Activated naive CD8-positive, alpha-beta T cell treated with anti-CD3 and anti-CD28 coated beads for 36 hours (primary cell): ENCODE data around the gene RHOB. TPM values are rescaled to one million over a fixed set of nuclear protein-coding genes. Genes with fewer than 3 reads are reported as not detected.
A peak's percentile ranks its signal among the peaks of the same experiment; 100 is the strongest.

Experiments used
- DNase-seq: peaks from one replicate; pipeline ENCODE4 v3.0.0; 2021
- H3K27ac Mint-ChIP-seq: one replicate; pipeline ENCODE4 v1.8.0; 2022; ENCODE audit warnings: mild to moderate bottlenecking, moderate library complexity, mixed read lengths
- H3K27me3 Mint-ChIP-seq: one replicate; pipeline ENCODE4 v1.8.0; 2022; ENCODE audit warnings: mild to moderate bottlenecking, mixed read lengths
- H3K36me3 Mint-ChIP-seq: one replicate; pipeline ENCODE4 v1.8.0; 2021; ENCODE audit warnings: mild to moderate bottlenecking, mixed read lengths
- H3K4me1 Mint-ChIP-seq: one replicate; pipeline ENCODE4 v1.8.0; 2021; ENCODE audit warnings: mixed read lengths
- H3K4me3 Mint-ChIP-seq: one replicate; pipeline ENCODE4 v1.8.0; 2022; ENCODE audit warnings: mild to moderate bottlenecking, moderate library complexity, mixed read lengths
- H3K9me3 Mint-ChIP-seq: one replicate; pipeline ENCODE4 v1.8.0; 2022; ENCODE audit warnings: mixed read lengths
- total RNA-seq, 2 experiments: library from RNA; stranded (reverse); gene quantifications; one replicate each; pipeline ENCODE4 v1.2.3, GENCODE V29; 2021

Gene RHOB
- 10 to 100 TPM; 13.4 to 13.7 TPM for total RNA-seq

DNA sequence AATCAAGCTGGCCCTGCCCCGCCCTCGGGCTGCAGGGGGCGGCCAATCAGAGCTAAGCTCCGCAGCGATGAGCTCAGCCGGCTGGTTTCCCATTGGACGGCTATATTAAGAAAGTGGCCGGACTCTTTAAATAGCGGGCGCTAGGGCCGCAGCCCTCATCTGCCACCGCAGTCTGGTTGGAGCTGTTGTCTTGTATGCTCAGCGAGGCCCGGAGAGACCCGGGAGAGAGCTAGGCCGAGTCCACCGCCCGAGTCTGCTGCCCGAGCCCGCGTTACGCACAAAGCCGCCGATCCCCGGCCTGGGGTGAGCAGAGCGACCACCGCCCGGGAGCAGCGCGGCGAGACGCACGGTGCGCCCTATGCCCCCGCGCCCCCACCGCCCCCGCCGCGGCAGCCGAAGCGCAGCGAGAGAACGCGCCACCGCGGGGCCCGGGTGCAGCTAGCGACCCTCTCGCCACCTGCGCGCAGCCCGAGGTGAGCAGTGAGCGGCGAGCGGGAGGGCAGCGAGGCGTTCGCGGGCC is at the start of gene RHOB:
Gene RHOB, plus strand, starts transcription at position 158 of the 520 bp plus-strand sequence. CDS start 392 bp downstream, outside the sequence.
- H3K9me3 Mint-ChIP-seq: no peaks in the 10 kb centered on the region
- peak within 1 kb of the TSS; percentile 60 for H3K27ac Mint-ChIP-seq
- peaks cover 7% of the 10 kb centered on the region for H3K4me1 Mint-ChIP-seq
- peaks cover 33% of the 10 kb centered on the region for H3K27me3 Mint-ChIP-seq
- DNase-seq: peak; percentile 94
- H3K36me3 Mint-ChIP-seq: no peaks in the 10 kb centered on the region
- H3K4me3 Mint-ChIP-seq: peak within 1 kb of the TSS; percentile 77

DNA sequence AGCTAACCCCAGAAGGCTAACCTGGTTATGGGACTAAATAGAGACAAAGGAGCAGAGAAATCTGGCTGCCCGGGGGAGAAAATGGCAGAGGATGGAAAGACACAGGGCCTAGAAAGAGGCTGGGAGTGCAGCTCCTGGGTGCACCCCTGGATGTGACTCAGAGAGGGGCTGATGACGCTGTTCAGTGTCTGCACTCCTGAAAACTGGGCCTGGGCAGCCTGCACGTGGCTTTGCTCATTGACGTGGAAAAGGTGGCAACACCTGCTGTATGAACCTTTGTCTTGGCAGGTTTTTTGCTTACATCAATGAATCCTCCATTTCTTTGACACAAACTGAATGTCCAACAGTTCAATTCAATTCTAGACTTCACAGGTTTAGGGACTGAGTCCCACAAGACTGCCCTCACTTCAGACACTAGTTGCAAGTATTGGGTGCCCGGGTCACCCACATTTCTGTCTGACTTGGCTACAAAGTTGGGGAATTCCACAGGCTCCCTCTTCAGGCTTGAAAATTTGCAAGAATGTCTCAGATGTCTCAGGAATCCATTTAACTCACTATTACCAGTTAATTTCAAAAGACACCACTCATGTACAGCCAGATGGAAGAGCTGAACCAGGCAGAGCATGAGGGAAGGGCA is 48.9 kb upstream of the RHOB start:
- no peak for DNase-seq
- no peak overlapping the region for H3K4me3 Mint-ChIP-seq
- peaks cover 3% of the 10 kb centered on the region for H3K27me3 Mint-ChIP-seq
- no peaks in the 10 kb centered on the region for H3K36me3 Mint-ChIP-seq
- no peak overlapping the region for H3K27ac Mint-ChIP-seq
- no peaks in the 10 kb centered on the region for H3K4me1 Mint-ChIP-seq
- no peaks in the 10 kb centered on the region for H3K9me3 Mint-ChIP-seq

DNA sequence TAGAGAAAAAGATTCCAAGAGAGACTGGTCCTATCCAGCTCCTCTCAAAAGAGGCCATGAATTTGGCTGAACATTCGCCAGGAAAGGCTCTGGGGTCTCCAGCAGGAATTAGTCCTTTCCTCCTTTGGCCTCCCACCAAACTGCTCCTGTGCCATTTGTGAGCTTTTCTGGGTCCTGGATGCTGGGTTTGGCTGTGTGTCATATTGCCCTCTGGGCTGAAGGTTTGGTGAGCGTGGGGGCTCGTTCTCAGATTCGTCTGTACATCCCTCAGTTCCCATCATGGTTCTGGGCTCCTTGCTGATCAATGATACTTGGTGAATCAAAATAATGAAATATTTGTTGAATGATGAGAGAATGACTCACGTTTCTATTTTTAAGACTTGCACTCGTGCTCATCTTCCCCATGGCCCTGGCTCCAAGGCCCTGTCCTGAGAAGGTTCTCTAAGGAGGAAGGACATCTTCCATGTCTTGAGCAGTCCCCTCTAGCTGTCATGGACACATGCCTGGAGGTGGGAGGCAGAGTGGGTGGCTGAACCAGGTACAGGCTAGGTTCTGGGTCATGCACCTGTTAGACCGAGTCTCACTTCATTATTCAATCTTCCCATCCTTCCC is 47.8 kb upstream of the RHOB start:
- DNase-seq: no peak
- Mint-ChIP-seq H3K36me3 (no peaks in the 10 kb centered on the region), H3K4me1 (no peaks in the 10 kb centered on the region), H3K27me3 (peaks cover 3% of the 10 kb centered on the region), H3K27ac (no peak overlapping the region), H3K9me3 (no peaks in the 10 kb centered on the region), H3K4me3 (no peak overlapping the region)

DNA sequence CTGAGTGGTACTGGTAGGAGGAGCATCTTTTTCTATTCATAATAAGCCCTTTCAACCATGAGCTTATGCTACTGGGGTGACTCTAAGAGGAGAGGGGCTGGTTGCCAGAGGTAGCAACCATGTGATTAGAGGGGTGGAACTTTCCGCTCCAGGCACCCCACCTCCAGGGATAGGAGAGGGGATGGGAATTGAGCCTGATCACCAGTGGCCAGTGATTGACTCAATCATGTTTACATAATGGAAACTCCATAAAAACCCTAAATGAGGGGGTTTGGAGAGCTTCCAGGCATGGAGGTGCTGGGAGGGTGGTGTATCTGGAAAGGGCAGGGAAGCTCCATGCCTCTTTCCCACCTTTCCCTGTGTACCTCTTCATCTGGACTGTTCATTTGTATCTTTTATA is 46.6 kb upstream of the RHOB start:
- H3K36me3 Mint-ChIP-seq: no peaks in the 10 kb centered on the region
- no peaks in the 10 kb centered on the region for H3K4me1 Mint-ChIP-seq
- no peak overlapping the region for H3K27ac Mint-ChIP-seq
- no peaks in the 10 kb centered on the region for H3K9me3 Mint-ChIP-seq
- H3K4me3 Mint-ChIP-seq: no peak overlapping the region
- H3K27me3 Mint-ChIP-seq: peaks cover 3% of the 10 kb centered on the region
- no peak for DNase-seq

DNA sequence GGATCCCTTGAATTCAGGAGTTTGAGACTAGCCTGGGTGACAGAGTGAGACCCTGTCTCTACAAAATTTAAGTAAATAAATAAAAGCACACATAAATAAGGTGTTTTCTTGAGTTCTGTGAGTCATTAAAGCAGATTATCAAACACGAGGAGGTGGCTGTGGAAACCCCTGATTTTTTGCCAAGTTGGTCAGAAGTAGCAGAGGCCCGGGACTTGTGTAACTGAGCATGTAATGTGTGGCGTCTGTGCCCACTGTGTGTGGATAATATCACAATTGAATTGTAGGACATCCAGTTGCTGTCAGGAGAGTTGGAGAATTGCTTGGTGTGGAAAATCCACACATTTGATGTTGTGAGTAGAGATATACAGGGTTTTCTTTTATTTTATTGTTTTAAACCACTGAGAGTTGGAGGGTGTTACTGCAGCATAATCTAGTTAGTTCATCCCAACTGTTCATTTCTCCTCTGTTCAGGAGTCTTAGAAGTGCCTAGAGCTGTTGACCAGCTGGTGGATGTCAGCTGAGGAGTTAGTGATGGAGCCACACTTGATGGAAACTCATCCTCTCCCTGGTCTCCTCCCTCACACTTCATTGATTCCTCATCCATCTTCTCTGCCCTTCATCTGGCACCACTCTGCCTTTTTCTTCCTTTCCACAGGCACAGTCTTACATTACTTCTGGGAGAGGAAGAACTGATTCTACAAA is 45.9 kb upstream of the RHOB start:
- Mint-ChIP-seq H3K4me1 (no peaks in the 10 kb centered on the region), H3K9me3 (no peaks in the 10 kb centered on the region), H3K36me3 (no peaks in the 10 kb centered on the region), H3K27ac (no peak overlapping the region), H3K27me3 (peaks cover 3% of the 10 kb centered on the region), H3K4me3 (no peak overlapping the region)
- no peak for DNase-seq

DNA sequence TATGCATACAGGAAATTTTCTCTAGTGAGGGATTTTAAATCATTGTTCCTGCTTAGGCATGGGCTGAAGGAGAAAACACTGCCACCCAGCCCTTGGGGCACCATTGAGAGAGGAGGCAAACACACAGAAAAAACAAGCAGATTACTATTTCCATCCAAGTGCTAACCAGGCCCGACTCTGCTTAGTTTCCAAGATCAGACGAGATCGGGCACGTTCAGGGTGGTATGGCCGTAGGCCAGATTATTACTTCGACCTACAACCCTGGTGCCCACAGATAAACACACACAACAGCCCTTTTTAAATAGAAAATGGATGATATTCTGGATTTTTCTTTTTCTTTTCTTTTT is 45.4 kb upstream of the RHOB start:
- no peak for DNase-seq
- H3K4me3 Mint-ChIP-seq: no peak overlapping the region
- H3K27me3 Mint-ChIP-seq: peaks cover under 1% of the 10 kb centered on the region
- no peaks in the 10 kb centered on the region for H3K4me1 Mint-ChIP-seq
- no peak overlapping the region for H3K27ac Mint-ChIP-seq
- H3K36me3 Mint-ChIP-seq: no peaks in the 10 kb centered on the region
- no peaks in the 10 kb centered on the region for H3K9me3 Mint-ChIP-seq

DNA sequence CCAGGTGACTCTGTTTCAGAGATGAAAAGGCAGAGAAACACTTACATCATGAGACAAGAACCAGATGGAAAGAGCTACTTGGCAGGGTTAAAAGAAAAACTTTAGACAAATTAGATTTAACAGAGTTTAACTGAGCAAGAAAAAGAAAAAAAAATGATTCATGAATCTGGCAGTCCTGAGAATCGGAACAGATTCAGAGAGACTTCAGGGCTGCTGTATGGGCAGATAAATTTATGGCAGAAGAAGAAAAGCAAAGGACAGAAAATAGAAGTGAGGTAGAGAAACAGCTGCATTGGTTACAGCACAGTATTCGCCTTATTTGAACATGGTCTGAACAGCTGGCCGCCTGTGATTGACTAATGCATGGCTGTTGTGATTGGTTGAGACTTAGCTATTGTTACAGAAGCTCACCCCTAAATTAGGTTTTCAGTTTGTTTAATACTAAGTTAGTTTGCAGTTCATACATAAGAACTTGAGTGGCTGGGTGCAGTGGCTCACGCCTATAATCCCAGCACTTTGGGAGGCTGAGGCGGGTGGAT is 43.0 kb upstream of the RHOB start:
- H3K4me1 Mint-ChIP-seq: no peaks in the 10 kb centered on the region
- no peak overlapping the region for H3K4me3 Mint-ChIP-seq
- no peaks in the 10 kb centered on the region for H3K36me3 Mint-ChIP-seq
- no peak overlapping the region for H3K27ac Mint-ChIP-seq
- DNase-seq: no peak
- peaks cover 7% of the 10 kb centered on the region for H3K9me3 Mint-ChIP-seq
- no peaks in the 10 kb centered on the region for H3K27me3 Mint-ChIP-seq

DNA sequence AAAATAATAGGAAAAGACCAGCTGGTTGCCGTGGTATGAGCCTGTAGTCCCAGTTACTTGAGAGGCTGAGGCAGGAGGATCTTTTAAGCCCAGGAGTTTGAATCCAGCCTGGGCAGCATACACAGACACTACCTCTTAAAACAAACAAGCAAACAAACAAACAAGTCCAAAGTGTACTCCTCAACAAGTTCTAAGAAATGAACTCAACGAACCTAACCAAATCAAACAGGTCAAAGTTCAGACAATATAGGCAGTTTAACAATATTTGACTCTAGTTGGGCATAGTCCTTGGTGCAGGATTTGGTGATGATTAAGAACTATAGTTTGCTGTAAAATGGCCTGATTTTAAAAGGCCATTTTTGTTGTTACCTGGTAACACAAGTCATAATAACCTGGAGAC is 41.9 kb upstream of the RHOB start:
- H3K4me1 Mint-ChIP-seq: no peaks in the 10 kb centered on the region
- peaks cover 3% of the 10 kb centered on the region for H3K36me3 Mint-ChIP-seq
- peaks cover 2% of the 10 kb centered on the region for H3K27me3 Mint-ChIP-seq
- H3K9me3 Mint-ChIP-seq: peaks cover 17% of the 10 kb centered on the region
- H3K27ac Mint-ChIP-seq: no peak overlapping the region
- H3K4me3 Mint-ChIP-seq: no peak overlapping the region
- DNase-seq: no peak

DNA sequence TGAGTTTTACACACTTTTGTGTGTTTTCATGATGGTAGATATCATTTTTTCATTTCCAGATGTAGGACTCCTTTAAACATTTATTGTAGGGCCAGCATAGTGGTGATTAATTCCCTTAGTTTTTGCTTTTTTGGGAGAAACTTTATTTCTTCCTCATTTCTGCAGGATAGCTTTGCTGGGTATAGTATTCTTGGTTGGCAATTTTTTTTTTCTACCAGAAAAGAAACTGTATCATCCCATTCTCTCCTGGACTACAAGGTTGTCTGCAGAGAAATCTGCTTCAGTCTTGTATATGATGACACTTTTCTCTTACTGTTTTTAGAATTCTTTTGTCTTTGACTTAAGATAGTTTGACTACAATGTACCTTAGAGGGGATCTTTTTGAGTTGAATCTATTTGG is 37.8 kb upstream of the RHOB start:
- no peak for DNase-seq
- Mint-ChIP-seq H3K4me3 (no peak overlapping the region), H3K4me1 (no peaks in the 10 kb centered on the region), H3K27ac (no peak overlapping the region), H3K9me3 (peaks cover 19% of the 10 kb centered on the region), H3K36me3 (peaks cover 3% of the 10 kb centered on the region), H3K27me3 (peaks cover 4% of the 10 kb centered on the region)

DNA sequence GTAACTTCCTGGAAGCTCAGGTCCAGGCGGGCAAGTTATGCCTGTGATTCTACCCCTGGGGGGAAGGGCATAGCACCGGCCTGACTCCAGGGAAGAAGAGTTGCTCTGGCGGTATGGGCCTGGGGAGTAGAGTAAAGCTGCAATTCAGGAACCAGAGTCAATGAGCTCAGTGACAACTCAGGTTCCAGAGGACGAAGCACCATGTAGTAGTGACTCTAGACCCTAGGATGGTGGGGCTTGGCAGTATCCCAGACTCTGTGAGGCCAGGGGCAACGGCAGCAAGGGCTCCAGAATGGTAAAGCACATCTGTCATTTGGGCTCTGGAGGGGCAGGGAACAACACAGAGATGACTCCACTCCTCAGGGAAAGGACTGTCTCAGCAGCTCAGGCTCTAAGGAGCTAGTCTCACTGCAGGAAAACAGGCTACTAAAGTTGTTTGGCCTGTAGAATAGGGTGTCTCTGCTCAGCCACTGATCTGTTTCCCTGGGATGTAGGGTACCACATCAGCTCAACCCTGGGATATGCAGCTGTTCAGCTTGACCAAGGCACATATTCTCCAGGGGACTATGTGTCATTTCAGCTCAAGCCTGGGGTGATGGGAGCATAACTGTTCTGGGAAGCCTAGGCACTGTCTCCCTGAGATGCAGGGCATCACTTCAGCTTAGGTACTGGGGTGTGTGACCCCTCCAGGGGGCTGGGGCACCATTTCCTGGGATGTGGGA is 36.2 kb upstream of the RHOB start:
- Mint-ChIP-seq H3K4me1 (no peaks in the 10 kb centered on the region), H3K36me3 (peaks cover 5% of the 10 kb centered on the region), H3K27me3 (peaks cover 8% of the 10 kb centered on the region), H3K9me3 (peaks cover 19% of the 10 kb centered on the region), H3K27ac (no peak overlapping the region), H3K4me3 (no peak overlapping the region)
- DNase-seq: no peak

DNA sequence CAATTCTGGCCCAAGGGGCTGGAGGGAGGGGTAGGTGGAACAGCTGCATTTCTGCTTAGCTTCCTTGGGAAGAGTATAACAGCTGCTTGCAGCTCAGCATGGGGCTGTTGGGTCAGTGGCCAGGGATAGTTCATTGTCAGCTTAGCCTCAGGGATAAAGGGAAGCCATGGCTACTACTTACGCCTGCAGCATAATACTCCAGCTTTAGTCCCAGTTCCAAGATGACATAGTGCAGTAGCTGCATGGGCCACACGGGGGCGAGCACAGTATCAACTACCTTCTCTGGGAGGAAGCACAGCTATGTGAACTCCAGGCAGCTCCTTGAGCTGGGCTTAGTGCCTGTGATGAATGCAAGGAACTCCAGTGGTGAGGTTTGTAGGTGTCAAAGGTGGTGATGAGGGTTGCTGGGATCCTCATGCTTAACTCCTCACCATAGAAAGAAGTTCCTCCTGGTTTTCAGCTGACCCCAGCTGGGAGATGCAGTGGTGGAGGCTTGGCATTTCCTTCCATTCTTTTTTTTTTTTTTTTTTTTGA is 35.4 kb upstream of the RHOB start:
- H3K36me3 Mint-ChIP-seq: peaks cover 5% of the 10 kb centered on the region
- no peak overlapping the region for H3K27ac Mint-ChIP-seq
- H3K27me3 Mint-ChIP-seq: peaks cover 13% of the 10 kb centered on the region
- H3K9me3 Mint-ChIP-seq: peaks cover 19% of the 10 kb centered on the region
- no peaks in the 10 kb centered on the region for H3K4me1 Mint-ChIP-seq
- H3K4me3 Mint-ChIP-seq: no peak overlapping the region
- DNase-seq: peak; percentile 60

DNA sequence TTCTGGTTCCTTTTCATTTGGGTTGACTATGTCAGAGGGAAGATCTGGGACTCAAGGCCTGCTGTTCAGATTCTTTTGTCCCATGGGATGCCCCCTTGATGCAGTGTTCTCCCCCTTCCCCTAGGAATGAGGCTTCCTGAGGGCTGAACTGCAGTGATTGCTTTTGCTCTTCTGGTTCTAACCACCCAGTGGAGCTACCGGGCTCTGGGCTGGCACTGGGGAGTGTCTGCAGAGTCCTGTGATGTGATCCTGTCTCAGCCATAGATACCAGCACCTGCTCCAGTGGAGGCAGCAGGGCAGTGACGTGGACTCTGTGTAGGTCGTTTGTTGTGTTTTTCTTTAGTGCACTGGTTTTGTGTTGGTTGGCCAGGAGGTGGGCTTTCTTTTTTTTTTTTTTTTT is 32.1 kb upstream of the RHOB start:
- H3K27ac Mint-ChIP-seq: no peak overlapping the region
- H3K27me3 Mint-ChIP-seq: peaks cover 12% of the 10 kb centered on the region
- no peak overlapping the region for H3K4me3 Mint-ChIP-seq
- no peak for DNase-seq
- peaks cover 3% of the 10 kb centered on the region for H3K9me3 Mint-ChIP-seq
- peaks cover 3% of the 10 kb centered on the region for H3K36me3 Mint-ChIP-seq
- H3K4me1 Mint-ChIP-seq: no peaks in the 10 kb centered on the region

DNA sequence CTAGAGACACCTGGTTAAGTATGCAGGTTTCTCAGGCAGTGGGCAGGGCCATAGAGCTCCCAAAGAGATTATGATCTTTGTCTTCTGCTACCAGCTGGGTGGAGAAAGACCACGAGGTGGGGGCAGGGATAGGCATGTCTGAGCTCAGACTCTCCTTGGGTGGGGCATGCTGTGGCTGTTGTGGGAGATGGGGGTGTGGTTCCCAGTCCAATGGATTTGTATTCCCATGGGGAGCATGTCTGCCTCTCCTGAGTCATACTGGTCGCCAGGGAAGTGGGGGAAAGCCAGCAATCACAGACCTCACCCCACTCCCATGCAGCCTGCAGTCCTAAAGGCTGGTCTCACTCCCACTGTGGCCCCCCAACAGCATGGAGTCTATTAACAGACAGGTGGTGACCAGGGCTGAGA is 31.4 kb upstream of the RHOB start:
- Mint-ChIP-seq H3K4me3 (no peak overlapping the region), H3K4me1 (no peaks in the 10 kb centered on the region), H3K27me3 (peaks cover 9% of the 10 kb centered on the region), H3K9me3 (no peaks in the 10 kb centered on the region), H3K27ac (no peak overlapping the region), H3K36me3 (peaks cover 2% of the 10 kb centered on the region)
- no peak for DNase-seq

DNA sequence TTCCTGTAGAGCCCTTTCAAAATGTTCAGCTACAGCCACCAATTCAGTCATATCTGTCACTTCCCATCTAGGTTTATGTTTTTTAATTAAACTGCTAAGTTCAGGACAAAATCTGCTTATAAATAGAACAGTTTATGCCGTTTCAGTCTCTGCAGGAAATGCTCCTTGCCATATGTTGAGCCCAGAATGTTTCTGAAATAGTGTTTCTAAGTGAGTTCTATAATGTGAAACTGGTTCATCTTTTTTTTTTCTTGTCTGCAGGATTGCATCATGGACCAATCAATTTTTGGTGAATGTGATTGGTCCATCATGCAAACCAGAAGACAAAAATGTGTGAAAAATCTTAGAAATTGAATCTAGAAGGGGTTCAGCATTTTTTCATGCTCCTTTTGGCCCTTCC is 30.2 kb upstream of the RHOB start:
- H3K36me3 Mint-ChIP-seq: peaks cover 2% of the 10 kb centered on the region
- peaks cover 9% of the 10 kb centered on the region for H3K27me3 Mint-ChIP-seq
- H3K4me3 Mint-ChIP-seq: no peak overlapping the region
- H3K9me3 Mint-ChIP-seq: no peaks in the 10 kb centered on the region
- H3K27ac Mint-ChIP-seq: no peak overlapping the region
- H3K4me1 Mint-ChIP-seq: no peaks in the 10 kb centered on the region
- DNase-seq: no peak
